K562 (cell line): Measurements from ENCODE around the gene CCDC167. TPM values are rescaled to one million over a fixed set of nuclear protein-coding genes. Genes with fewer than 3 reads are reported as not detected.

Experiments used
- ATAC-seq: fragments of 200-7000 bp; cut with Tn5 transposase; 3 replicates; pipeline ENCODE4 v1.9.1; 2020; ENCODE audit warnings: moderate library complexity
- BruUV-seq: library from RNA; stranded (reverse); fragments of 400-500 nt; replicated peaks from 2 replicates; lab custom pipeline; 2021; lab: Mats Ljungman, UMichigan
- CTCF ChIA-PET: fragments of 300-600 bp; formaldehyde crosslinking; extraction: SDS; loops from one replicate; lab custom pipeline; 2021; ENCODE audit warnings: low intra/inter-chr PET ratio; lab: Yijun Ruan, JAX
- POLR2A ChIA-PET: fragments of 300-600, 350-650 bp; sonication (Branson Sonifier 250); formaldehyde crosslinking; extraction: SDS; loops from one replicate; lab custom pipeline; 2021; ENCODE audit warnings: antibody characterized with exemption, inconsistent platforms; lab: Yijun Ruan, JAX
- DNase-seq, 4 experiments: peaks; one replicate each; pipeline versions ENCODE4 v3.0.0 to v3.0.0-alpha.2; 2011 to 2018; ENCODE audit warnings: low spot score in 3 of 4, mixed read lengths in 3 of 4; ENCODE audit errors: extremely low read depth in 1 of 4
- FAIRE-seq: peaks from 2 replicates; lab custom pipeline; 2011; peaks lifted over from hg19 to GRCh38; lab: Jason Lieb, UNC
- H2AFZ ChIP-seq: 2 replicates; pipeline ENCODE4 v1.6.0; 2011; ENCODE audit warnings: low read depth, low read length, control low read depth, inconsistent platforms
- H3K27ac ChIP-seq: fragments of 200-600 bp; 3 replicates; pipeline ENCODE4 v1.8.0; 2011; ENCODE audit warnings: low read depth, mild to moderate bottlenecking, control low read depth, inconsistent platforms, low read length, moderate library complexity, mixed read lengths; ENCODE audit errors: extremely low read depth
- H3K27me3 ChIP-seq, 2 experiments: fragments of 300-600 bp in 1 of 2; 2 replicates in 1 of 2; 3 replicates in 1 of 2; pipeline versions ENCODE4 v1.6.0 to v1.8.0; 2011; ENCODE audit warnings: inconsistent platforms in 2 of 2, low read length in 2 of 2, mild to moderate bottlenecking in 1 of 2, mixed read lengths in 1 of 2, moderate library complexity in 1 of 2; ENCODE audit not compliant: control insufficient read depth in 2 of 2, insufficient read depth in 2 of 2
- H3K36me3 ChIP-seq: fragments of 300-600 bp; 3 replicates; pipeline ENCODE4 v1.8.0; 2011; ENCODE audit warnings: mild to moderate bottlenecking, low read length, inconsistent platforms; ENCODE audit not compliant: control insufficient read depth, insufficient read depth
- H3K4me1 ChIP-seq, 2 experiments: fragments of 200-600 bp in 1 of 2; replicated peaks in 1 of 2; 2 replicates in 1 of 2; 3 replicates in 1 of 2; pipeline versions ENCODE4 v1.5.1 to v1.8.0; 2011; ENCODE audit warnings: inconsistent platforms in 2 of 2, low read length in 2 of 2, mild to moderate bottlenecking in 1 of 2, mixed read lengths in 1 of 2, moderate library complexity in 1 of 2; ENCODE audit not compliant: control insufficient read depth in 2 of 2, insufficient read depth in 2 of 2
- H3K4me2 ChIP-seq: 2 replicates; pipeline ENCODE4 v1.6.1; 2011; ENCODE audit warnings: low read length, control low read depth, inconsistent platforms, mixed read lengths; ENCODE audit not compliant: insufficient read depth
- H3K4me3 ChIP-seq: fragments of 200-600 bp; sonication (generic), shearing (Covaris generic); 2 replicates; pipeline ENCODE4 v1.5.1; 2016; ENCODE audit warnings: control low read depth, inconsistent platforms
- H3K79me2 ChIP-seq: fragments of 200-600 bp; 3 replicates; pipeline ENCODE4 v1.8.0; 2011; ENCODE audit warnings: low read length, inconsistent platforms; ENCODE audit not compliant: control insufficient read depth, insufficient read depth
- H3K9ac ChIP-seq, 2 experiments: 2 replicates each; pipeline versions ENCODE4 v1.6.0 to v1.6.1; 2011; ENCODE audit warnings: low read depth in 2 of 2, low read length in 2 of 2, control low read depth in 1 of 2, inconsistent platforms in 1 of 2, mild to moderate bottlenecking in 1 of 2, mixed read lengths in 1 of 2; ENCODE audit not compliant: insufficient read depth in 1 of 2
- H3K9me1 ChIP-seq: one replicate; pipeline ENCODE4 v1.6.0; 2011; ENCODE audit warnings: inconsistent platforms, mild to moderate bottlenecking, low read length, moderate library complexity; ENCODE audit not compliant: control insufficient read depth, insufficient read depth
- H3K9me3 ChIP-seq: replicated peaks from 2 replicates; pipeline ENCODE4 v1.5.1; 2011; ENCODE audit warnings: low read depth, low read length, inconsistent platforms; ENCODE audit not compliant: control insufficient read depth, insufficient read depth
- H4K20me1 ChIP-seq: replicated peaks from 2 replicates; pipeline ENCODE4 v1.6.1; 2011; ENCODE audit warnings: low read length, inconsistent platforms, mixed read lengths; ENCODE audit not compliant: control insufficient read depth, insufficient read depth
- ELK1 ChIP-seq: sonication (generic); formaldehyde crosslinking; IDR thresholded peaks from 2 replicates; pipeline ENCODE4 v1.8.1; 2022; ENCODE audit warnings: missing genetic modification reagents
- JUND ChIP-seq, 2 experiments: IDR thresholded peaks; 2 replicates in 1 of 2; 3 replicates in 1 of 2; pipeline ENCODE4 v1.6.1; 2011; ENCODE audit warnings: borderline replicate concordance in 2 of 2, low read depth in 2 of 2, low read length in 2 of 2, improper control_type of control experiment in 1 of 2, missing biosample characterization in 1 of 2, missing genetic modification characterization in 1 of 2, missing genetic modification reagents in 1 of 2
- POLR2AphosphoS2 ChIP-seq: IDR thresholded peaks from 2 replicates; pipeline ENCODE4 v1.6.1; 2012; ENCODE audit warnings: low read length, improper control_type of control experiment
- RBM39 ChIP-seq: fragments of 200-400 bp; formaldehyde crosslinking; optimal IDR thresholded peaks from 2 replicates; pipeline ENCODE3; 2018; ENCODE audit warnings: low read depth, low read length
- ZNF121 ChIP-seq: sonication (generic); formaldehyde crosslinking; conservative IDR thresholded peaks from 2 replicates; pipeline ENCODE4 v1.8.0; 2022; ENCODE audit warnings: missing genetic modification reagents
- WGBS: fragments of 100-300 bp; shearing (Covaris generic); methylation state at CpG from one replicate; pipeline ENCODE4 v1.1.6; 2016; ENCODE audit warnings: low coverage, mixed read lengths; ENCODE audit not compliant: insufficient coverage; ENCODE audit errors: missing lambda C conversion rate; 5-methylcytosine and 5-hydroxymethylcytosine counted together
- in situ Hi-C: fragments of 300-500 bp; cut with MboI; formaldehyde crosslinking; loops from 4 replicates; pipeline ENCODE4 v1.15.0; 2018; ENCODE audit warnings: inconsistent platforms, mixed read lengths
- intact Hi-C: fragments of 100-400 bp; cut with micrococcal nuclease; formaldehyde crosslinking; loops from 2 replicates; pipeline ENCODE4 v1.14.2; 2022
- polyA plus RNA-seq, 8 experiments: library from polyadenylated mRNA; depleted of rRNA in 4 of 8; stranded (reverse) in 5 of 8; unstranded in 3 of 8; fragments of >200 nt; fragmentation: Nextera tagmentation in 2 of 8; fragmentation: Illumina TruSeq in 1 of 8; extraction: Ambion mirVana in 2 of 8; extraction: Trizol in 1 of 8; gene quantifications; 2 replicates each; pipeline versions ENCODE4 v1.2.1 to v1.2.3, GENCODE V29; 2011 to 2014; ENCODE audit warnings: inconsistent platforms in 1 of 8, missing spikeins in 1 of 8
- total RNA-seq, 7 experiments: library from RNA; depleted of rRNA in 6 of 7; stranded (reverse); fragments of >200 nt in 6 of 7; fragmentation: Illumina TruSeq in 2 of 7; extraction: Trizol in 2 of 7; gene quantifications; 2 replicates each; pipeline versions ENCODE4 v1.2.1 to v1.2.3, GENCODE V29; 2011 to 2021; ENCODE audit warnings: low replicate concordance in 1 of 7

Gene CCDC167
- total and polyA plus RNA-seq, 9 of the 15 experiments (the other 6 are each of a cell fraction or from before 2014, with no cell fraction given): 26.0 to 114 (median 45.2) TPM

GRCh38 chr6:37513576-37513975 is 13.9 kb upstream of the CCDC167 start (continued):
- TF ChIP-seq JUND (IDR thresholded peaks at IDR 0.05; ENCODE audit: borderline replicate concordance, low read depth, low read length): no peak
- no peak for TF ChIP-seq JUND (tag; IDR thresholded peaks at IDR 0.05; ENCODE audit: borderline replicate concordance, low read depth, low read length)
- TF ChIP-seq POLR2AphosphoS2: no peak
- no peak for TF ChIP-seq RBM39

DNA sequence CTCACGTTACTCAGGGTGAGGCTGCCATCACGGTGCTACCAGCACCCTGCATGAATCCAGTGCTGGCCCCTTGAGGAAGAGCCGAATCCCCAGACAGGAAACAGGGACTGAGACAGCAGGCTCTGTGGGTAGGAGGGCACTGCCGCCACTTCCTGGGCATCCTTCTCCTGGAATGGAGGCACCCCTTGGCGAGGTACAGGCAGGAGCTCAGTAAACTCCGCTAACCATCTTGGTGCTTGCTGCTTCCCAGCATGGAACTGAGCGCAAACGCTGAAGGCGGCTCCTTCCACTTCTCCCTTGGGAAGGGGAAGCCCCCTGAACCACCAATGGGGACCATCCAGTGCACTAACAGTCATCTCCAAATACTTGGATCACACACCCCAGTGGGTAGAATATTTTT is 13.5 kb upstream of the CCDC167 start:
- Histone ChIP-seq H4K20me1 (peaks cover 10% of the 10 kb centered on the region; the same call in 1 of the 2 replicates), H3K4me3 (no peak overlapping the region), H3K9ac (no peak overlapping the region), H3K27ac (no peak overlapping the region), H3K79me2 (no peaks in the 10 kb centered on the region), H3K4me2 (no peak overlapping the region), H2AFZ (no peak overlapping the region), H3K36me3 (no peaks in the 10 kb centered on the region), H3K27me3 (peaks cover 66 to 79% of the 10 kb centered on the region in 2 experiments), H3K9me1 (no peaks in the 10 kb centered on the region), H3K4me1 (peaks cover 0 to 3% of the 10 kb centered on the region in 2 experiments; a peak in 1 of 5 replicates), H3K9me3 (no peaks in the 10 kb centered on the region)
- FAIRE-seq (no peak), ATAC-seq (no peak), DNase-seq (no peak)
- TF ChIP-seq ZNF121 (CRISPR knock-in tag) (no peak), ELK1 (CRISPR knock-in tag) (0 out of 2 replicates have a peak, but pooled peaks have one; percentile 7)
- POLR2A ChIA-PET: interaction anchor here (0.6 to 1.8 kb wide), 5 partner anchors 11 to 25 kb away, joined by 3 to 5 read pairs (median 4); partner anchors contain the start of gene CCDC167
- CTCF ChIA-PET: no interaction called here
- no TSS peak for BruUV-seq
- in situ Hi-C loops: no loop called here
- WGBS: 9% methylated on average over 9 of the region's 9 CpGs
- intact Hi-C loops: no loop called here
